Measurements from ENCODE around the gene TCF19.
"Not testable (repeated sequence)": the region's sequence is repeated elsewhere in the genome, so short reads cannot be mapped to it uniquely, and the experiment has no call there.

The TCF19 gene

DNA sequence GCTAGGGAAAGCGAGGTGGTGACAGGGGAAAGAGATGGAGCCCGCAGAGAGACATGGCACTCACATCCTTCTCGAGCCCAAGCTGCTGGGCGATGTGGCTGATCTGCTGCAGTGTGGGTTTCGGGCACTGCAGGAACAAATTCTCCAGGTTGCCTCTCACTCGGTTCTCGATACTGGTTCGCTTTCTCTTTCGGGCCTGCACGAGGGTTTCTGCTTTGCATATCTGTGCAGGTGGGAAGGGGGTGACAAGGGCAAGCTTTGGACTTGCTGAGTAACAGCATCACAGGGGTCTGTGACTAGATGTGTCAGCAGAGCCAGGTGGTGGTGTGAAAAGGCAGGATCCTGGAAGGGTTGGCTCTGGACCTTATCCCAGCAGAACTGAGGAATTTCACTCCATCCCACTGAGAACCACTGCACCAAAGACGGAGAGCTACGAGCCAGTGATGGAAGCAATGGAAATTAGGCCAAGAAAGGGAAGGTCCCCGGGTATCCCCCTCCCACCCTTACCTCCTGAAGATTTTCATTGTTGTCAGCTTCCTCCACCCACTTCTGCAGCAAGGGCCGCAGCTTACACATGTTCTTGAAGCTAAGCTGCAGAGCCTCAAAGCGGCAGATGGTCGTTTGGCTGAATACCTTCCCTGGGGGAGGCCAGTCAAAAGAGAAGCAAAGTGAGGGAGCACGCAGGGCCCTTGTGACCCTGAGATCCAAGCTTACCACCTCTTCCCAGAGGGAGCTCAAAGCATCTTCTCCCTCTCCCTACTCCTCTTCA is 6.9 kb downstream of the TCF19 start:
- ChIA-PET POLR2A (interaction anchor here (0.8 to 1.5 kb wide), 4 partner anchors 10 to 17 kb away, joined by 3 to 4 read pairs (median 4); no protein-coding TSS in a partner anchor), CTCF (interaction anchor here (0.5 to 1.1 kb wide), 4 partner anchors 19 to 624 kb away, joined by 3 to 4 read pairs (median 4); no protein-coding TSS in a partner anchor)
- not testable (repeated sequence) for H3K27ac ChIP-seq (ENCODE audit: extremely low read depth, low read depth, low read length); H3K9me3 ChIP-seq (ENCODE audit: control insufficient read depth, insufficient read depth, low read depth, low read length); H3K4me3 ChIP-seq (ENCODE audit: low read depth, low read length); H3K4me1 ChIP-seq (ENCODE audit: control insufficient read depth, insufficient read depth, low read length)
- 0 out of 2 replicates have a peak, but pooled peaks have one; percentile 15 for TF ChIP-seq ZBTB6 (tag by site-specific recombination; IDR thresholded peaks at IDR 0.05)
- H3K36me3 ChIP-seq (ENCODE audit: control insufficient read depth in 2 of 2, insufficient read depth in 1 of 2, low read length in 2 of 2) = peaks cover 11 to 39% of the 10 kb centered on the region in 2 experiments

GRCh38 chr6:31165986-31166385 is 7.6 kb downstream of the TCF19 start:
- no peak for TF ChIP-seq ZNF280D (tag by site-specific recombination; IDR thresholded peaks at IDR 0.05)
- no peak for TF ChIP-seq ELK4 (IDR thresholded peaks at IDR 0.05; ENCODE audit: borderline replicate concordance, low read depth, low read length)
- TF ChIP-seq ZNF202 (tag by site-specific recombination; IDR thresholded peaks at IDR 0.05; ENCODE audit: borderline replicate concordance) = no peak
- TF ChIP-seq BCL11A (tag by site-specific recombination; IDR thresholded peaks at IDR 0.05; ENCODE audit: low read depth) = no peak
- TF ChIP-seq GLI4 (tag by site-specific recombination; IDR thresholded peaks at IDR 0.05) = no peak
- H3K36me3 ChIP-seq (ENCODE audit: control insufficient read depth in 2 of 2, insufficient read depth in 1 of 2, low read length in 2 of 2) = peaks cover 4 to 33% of the 10 kb centered on the region in 2 experiments
- no peak overlapping the region for H3K27ac ChIP-seq (ENCODE audit: extremely low read depth, low read depth, low read length)
- no peaks in the 10 kb centered on the region for H3K9me3 ChIP-seq (ENCODE audit: control insufficient read depth, insufficient read depth, low read depth, low read length)
- ChIA-PET POLR2A (interaction anchor here (1.3 to 1.5 kb wide), 2 partner anchors 11 to 17 kb away, joined by 4 read pairs; no protein-coding TSS in a partner anchor), CTCF (interaction anchor here (0.5 to 1.3 kb wide), 5 partner anchors 10 to 625 kb away, joined by 3 to 5 read pairs (median 4); no protein-coding TSS in a partner anchor)
- no peaks in the 10 kb centered on the region for H3K4me1 ChIP-seq (ENCODE audit: control insufficient read depth, insufficient read depth, low read length)
- no peak overlapping the region for H3K4me3 ChIP-seq (ENCODE audit: low read depth, low read length)

- ChIA-PET CTCF (interaction anchor here (0.6 to 1.5 kb wide), 3 partner anchors 28 to 198 kb away, joined by 3 to 5 read pairs (median 4); no protein-coding TSS in a partner anchor), POLR2A (interaction anchor here (0.7 kb wide), 1 partner anchor 218 kb away, joined by 4 read pairs; no protein-coding TSS in a partner anchor)
- Histone ChIP-seq H3K9me3 (ENCODE audit: control insufficient read depth, insufficient read depth, low read depth, low read length) (no peaks in the 10 kb centered on the region), H3K27ac (ENCODE audit: extremely low read depth, low read depth, low read length) (no peak overlapping the region), H3K36me3 (ENCODE audit: control insufficient read depth in 2 of 2, insufficient read depth in 1 of 2, low read length in 2 of 2) (peaks cover 0 to 7% of the 10 kb centered on the region in 2 experiments; a peak in 2 of 3 replicates), H3K4me3 (ENCODE audit: low read depth, low read length) (no peak overlapping the region), H3K4me1 (ENCODE audit: control insufficient read depth, insufficient read depth, low read length) (no peaks in the 10 kb centered on the region)
- no peak for TF ChIP-seq ZNF16 (tag by site-specific recombination; IDR thresholded peaks at IDR 0.05; ENCODE audit: low read depth)
- TF ChIP-seq ZSCAN30 (tag by site-specific recombination; IDR thresholded peaks at IDR 0.05) = no peak
- TF ChIP-seq ZNF398 (tag by site-specific recombination; IDR thresholded peaks at IDR 0.05) = no peak
- TF ChIP-seq ZNF549 (tag by site-specific recombination; IDR thresholded peaks at IDR 0.05) = no peak
- TF ChIP-seq ZNF624 (tag by site-specific recombination; IDR thresholded peaks at IDR 0.05) = no peak
- no peak for TF ChIP-seq ZFP3 (tag by site-specific recombination; IDR thresholded peaks at IDR 0.05; ENCODE audit: low read depth)
- TF ChIP-seq ZNF221 (tag by site-specific recombination; IDR thresholded peaks at IDR 0.05; ENCODE audit: borderline replicate concordance) = no peak
- TF ChIP-seq ZNF248 (tag by site-specific recombination; IDR thresholded peaks at IDR 0.05) = no peak
- no peak for TF ChIP-seq ZBTB17 (tag by site-specific recombination; IDR thresholded peaks at IDR 0.05)
- no peak for TF ChIP-seq ZSCAN16 (tag by site-specific recombination; IDR thresholded peaks at IDR 0.05)
- no peak for TF ChIP-seq ZFHX2 (tag by site-specific recombination; conservative IDR thresholded peaks at IDR 0.05)
These were observed 10.2 kb downstream of the TCF19 start for GRCh38 chr6:31168606-31169005.
